ENCODE data around the gene TGFB2.

TGFB2 gene

DNA sequence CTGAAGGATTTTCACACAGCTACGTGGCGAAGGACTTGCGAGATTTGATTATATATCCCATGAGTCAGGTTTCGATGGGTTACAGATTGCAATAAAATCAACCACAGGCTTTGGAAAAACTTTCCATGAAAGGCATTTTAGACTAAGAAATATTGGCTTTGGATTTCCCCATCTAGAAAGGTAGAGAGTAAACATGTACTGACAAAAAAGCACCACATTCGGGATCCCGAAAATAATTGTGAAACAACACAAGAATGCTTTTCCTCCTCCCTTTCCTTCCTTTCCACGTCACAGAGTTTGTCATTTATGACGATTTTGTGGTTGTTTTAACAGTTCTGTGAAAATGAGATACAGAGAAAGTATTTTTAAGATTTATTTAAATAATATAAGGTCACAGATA, 38.5 kb downstream of the TGFB2 start:
- H3K4me3 ChIP-seq (ENCODE audit: low read depth, low read length) = no peak overlapping the region
- no peak for DNase-seq (ENCODE audit: low read depth)
- TF ChIP-seq, protein P1, sequence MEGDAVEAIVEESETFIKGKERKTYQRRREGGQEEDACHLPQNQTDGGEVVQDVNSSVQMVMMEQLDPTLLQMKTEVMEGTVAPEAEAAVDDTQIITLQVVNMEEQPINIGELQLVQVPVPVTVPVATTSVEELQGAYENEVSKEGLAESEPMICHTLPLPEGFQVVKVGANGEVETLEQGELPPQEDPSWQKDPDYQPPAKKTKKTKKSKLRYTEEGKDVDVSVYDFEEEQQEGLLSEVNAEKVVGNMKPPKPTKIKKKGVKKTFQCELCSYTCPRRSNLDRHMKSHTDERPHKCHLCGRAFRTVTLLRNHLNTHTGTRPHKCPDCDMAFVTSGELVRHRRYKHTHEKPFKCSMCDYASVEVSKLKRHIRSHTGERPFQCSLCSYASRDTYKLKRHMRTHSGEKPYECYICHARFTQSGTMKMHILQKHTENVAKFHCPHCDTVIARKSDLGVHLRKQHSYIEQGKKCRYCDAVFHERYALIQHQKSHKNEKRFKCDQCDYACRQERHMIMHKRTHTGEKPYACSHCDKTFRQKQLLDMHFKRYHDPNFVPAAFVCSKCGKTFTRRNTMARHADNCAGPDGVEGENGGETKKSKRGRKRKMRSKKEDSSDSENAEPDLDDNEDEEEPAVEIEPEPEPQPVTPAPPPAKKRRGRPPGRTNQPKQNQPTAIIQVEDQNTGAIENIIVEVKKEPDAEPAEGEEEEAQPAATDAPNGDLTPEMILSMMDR (IDR thresholded peaks at IDR 0.05; ENCODE audit: control insufficient read depth, extremely low read depth, insufficient read depth) = no peak

DNA sequence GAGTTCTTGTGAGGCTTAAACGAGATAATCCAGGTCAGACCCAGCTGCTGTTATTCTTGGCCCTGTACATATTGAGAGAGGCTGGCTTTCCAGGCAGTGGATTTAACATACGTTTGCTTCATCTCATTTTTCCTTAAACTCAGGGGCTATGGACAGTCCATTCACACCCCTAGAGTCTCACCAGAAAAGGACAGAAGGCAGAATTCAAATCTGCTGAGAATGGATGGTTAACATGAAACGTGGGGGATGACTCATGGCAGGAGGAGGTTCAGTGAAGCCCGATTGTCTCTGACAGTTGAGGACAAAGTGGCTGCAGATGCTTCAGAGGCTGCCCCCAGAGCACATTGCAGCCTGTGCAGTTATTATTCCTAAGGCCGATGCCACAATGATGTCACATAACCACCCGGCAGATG, 39.5 kb downstream of the TGFB2 start:
- H3K4me3 ChIP-seq (ENCODE audit: low read depth, low read length) = no peak overlapping the region
- TF ChIP-seq, protein P1 (IDR thresholded peaks at IDR 0.05; ENCODE audit: control insufficient read depth, extremely low read depth, insufficient read depth) = no peak
- DNase-seq (ENCODE audit: low read depth) = no peak

DNA sequence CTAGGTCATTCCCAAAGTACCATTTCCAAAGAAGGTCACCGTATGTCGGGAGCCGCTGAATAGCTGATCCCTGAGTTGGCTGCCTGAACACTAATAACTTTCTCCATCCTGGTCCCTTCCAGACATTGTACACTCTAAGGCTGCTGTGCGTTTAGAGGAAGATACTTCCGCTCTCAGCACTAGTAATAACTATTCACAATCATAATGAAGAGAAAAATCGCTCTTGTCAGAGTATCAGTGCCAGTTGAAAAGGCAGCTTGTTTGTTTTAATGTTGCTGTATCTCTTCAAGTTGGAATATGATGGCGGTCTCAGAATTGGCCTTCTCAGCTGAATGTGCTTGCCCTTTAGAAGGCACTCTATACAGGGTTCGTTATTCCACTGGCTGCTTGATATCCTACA, 43.5 kb downstream of the TGFB2 start:
- TF ChIP-seq, protein P1 (IDR thresholded peaks at IDR 0.05; ENCODE audit: control insufficient read depth, extremely low read depth, insufficient read depth) = no peak
- no peak for DNase-seq (ENCODE audit: low read depth)
- H3K4me3 ChIP-seq (ENCODE audit: low read depth, low read length) = no peak overlapping the region

DNA sequence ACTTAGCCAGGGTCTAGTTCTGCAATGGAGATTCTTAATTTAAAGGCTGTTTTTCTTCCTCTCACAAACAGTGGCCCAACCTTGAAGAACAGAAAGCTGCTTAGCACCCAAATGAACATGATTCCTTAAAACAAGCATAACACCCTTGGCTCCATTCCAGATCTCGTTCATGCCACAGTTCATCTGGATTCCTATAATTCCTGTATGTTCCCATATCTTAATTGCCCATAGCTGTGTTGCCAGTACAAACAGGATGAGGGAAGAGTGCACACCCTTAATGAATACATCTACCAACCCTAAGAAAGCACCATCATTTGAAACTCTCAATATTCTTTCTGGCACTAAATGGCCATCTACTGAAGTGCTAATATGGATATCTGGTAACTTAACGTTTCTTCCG, 45.5 kb downstream of the TGFB2 start:
- H3K4me3 ChIP-seq (ENCODE audit: low read depth, low read length) = no peak overlapping the region
- peak; percentile 25 for DNase-seq (ENCODE audit: low read depth)
- TF ChIP-seq, protein P1 (IDR thresholded peaks at IDR 0.05; ENCODE audit: control insufficient read depth, extremely low read depth, insufficient read depth) = no peak

DNA sequence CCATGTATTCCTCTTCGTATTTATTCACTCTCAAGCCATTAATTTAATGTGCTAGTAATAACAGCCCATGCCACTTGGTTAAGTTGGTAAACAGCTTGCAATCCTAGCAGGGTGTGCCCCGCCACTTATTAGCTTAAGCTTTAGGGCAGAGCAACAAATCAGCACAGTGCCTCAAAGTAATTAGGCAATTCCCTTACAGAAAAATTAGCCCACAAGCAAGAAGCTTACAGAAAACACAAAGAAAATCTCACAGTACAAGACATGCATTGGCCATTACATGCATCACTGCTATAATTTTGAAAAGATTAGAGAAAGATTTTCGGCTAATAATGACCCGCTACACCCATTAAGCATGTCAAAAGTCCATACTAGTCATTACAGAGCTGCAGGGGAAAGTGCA, 47.6 kb downstream of the TGFB2 start:
- TF ChIP-seq, protein P1 (IDR thresholded peaks at IDR 0.05; ENCODE audit: control insufficient read depth, extremely low read depth, insufficient read depth) = no peak
- DNase-seq (ENCODE audit: low read depth) = no peak
- H3K4me3 ChIP-seq (ENCODE audit: low read depth, low read length) = no peak overlapping the region

DNA sequence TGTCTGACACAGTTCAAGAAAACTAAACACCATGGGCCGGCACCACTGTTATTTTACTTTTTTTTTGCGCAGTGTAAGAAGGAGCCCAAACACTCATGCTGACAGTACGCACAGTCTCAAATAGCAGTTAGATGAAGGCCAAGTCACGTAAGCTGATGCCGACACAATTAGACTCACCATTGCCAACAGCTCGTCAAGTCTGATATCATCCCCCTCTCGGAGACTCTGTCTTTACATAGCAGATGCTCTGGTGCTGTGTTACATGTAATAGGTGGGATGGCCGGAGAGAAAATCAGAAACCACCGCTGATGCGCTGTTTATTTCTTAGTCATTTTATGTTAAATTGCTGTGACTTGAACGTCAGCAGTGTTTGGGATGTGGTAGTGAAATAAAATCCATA, 49.3 kb downstream of the TGFB2 start:
- DNase-seq (ENCODE audit: low read depth) = no peak
- H3K4me3 ChIP-seq (ENCODE audit: low read depth, low read length) = no peak overlapping the region
- TF ChIP-seq, protein P1 (IDR thresholded peaks at IDR 0.05; ENCODE audit: control insufficient read depth, extremely low read depth, insufficient read depth) = no peak

DNA sequence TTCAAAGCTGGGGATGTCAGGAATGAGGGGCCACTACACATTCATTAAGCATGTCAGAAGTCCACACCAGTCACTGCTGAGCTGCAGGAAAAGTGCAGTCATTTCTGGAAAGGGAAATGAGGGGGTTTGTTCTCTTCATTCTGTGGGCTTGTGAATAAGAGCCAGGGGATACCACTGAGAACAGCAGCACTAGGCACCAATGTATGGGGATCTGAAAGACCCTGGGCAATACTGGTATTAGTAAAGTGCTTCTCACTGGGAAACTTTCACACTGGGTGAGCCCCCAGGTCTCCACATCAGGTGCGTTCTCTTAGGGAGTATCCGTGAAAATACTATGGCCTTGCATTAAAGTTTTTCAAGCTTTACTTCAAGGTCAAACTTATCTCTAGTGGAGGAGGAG, 49.9 kb downstream of the TGFB2 start:
- TF ChIP-seq, protein P1 (IDR thresholded peaks at IDR 0.05; ENCODE audit: control insufficient read depth, extremely low read depth, insufficient read depth) = no peak
- H3K4me3 ChIP-seq (ENCODE audit: low read depth, low read length) = no peak overlapping the region
- DNase-seq (ENCODE audit: low read depth) = no peak

All from LNCaP clone FGC (cell line).